ENCODE measurements around the gene FER. TPM values are rescaled to one million over a fixed set of nuclear protein-coding genes. Genes with fewer than 3 reads are reported as not detected.

The FER gene
- total and polyA plus RNA-seq, 8 donors: 1.7 to 218 (median 24.0) TPM

DNA sequence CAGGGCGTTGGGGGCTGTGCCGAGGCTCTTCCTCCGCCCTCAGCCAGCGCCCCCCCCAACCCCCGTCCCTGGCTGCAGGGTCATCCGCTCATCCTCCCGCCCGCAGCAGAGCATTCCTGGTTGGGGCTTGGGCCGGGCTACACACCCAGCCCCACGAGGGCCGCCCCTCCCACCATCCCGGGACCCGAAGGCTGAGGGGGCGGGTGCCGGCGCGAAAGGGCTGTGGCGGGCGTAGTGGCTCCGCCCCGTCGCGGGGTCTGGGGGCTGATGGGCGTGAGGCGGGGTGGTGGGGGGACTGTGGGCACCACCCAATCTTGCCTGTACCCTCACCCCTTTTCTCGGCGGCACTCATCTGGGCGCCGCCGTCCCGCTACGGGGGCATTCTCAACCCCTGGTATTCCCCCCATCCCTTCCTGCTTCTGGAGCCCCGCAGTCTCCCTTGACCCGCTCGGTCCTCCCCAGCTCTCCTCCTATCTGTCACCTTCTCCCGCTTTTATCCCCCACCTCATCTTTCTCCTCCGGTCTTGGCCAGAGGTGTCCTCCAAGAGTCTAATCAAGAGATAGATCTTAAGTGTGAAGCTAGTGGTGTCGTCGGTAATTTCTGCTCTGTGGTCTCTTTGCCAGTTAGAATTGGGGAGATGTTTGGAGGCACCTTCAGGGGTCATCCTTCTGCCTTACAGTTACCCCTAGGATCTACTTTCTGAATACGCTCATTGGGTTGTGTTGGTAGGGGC is 1.6 kb downstream of the FER start:
- no peak for DNase-seq
- TF ChIP-seq POLR2AphosphoS5 (IDR thresholded peaks at IDR 0.05): no peak
- TF ChIP-seq CTCF (IDR thresholded peaks at IDR 0.05): no peak
- no peak for TF ChIP-seq POLR2A (IDR thresholded peaks at IDR 0.05)
- TF ChIP-seq EP300 (IDR thresholded peaks at IDR 0.05): no peak
- no peaks in the 10 kb centered on the region for H3K9me3 ChIP-seq
- intact Hi-C loops (cut with DNase I; ENCODE audit: low total_unique reads): no loop called here
- H3K4me3 ChIP-seq: peak overlapping the region; percentile 65 to 91 (median 82)
- no peaks in the 10 kb centered on the region for H3K36me3 ChIP-seq
- 1 to 3% (median 2%) methylated on average over 15 to 39 of the region's 40 CpGs for WGBS, 5 donors
- peaks cover 0 to 47% (median 26%) of the 10 kb centered on the region in 4 donors for H3K4me1 ChIP-seq
- H3K27ac ChIP-seq: peak overlapping the region; percentile 76 to 99 (median 97)
- no peaks in the 10 kb centered on the region for H3K27me3 ChIP-seq

GRCh38 chr5:108753331-108753730 is 5.6 kb downstream of the FER start:
- Histone ChIP-seq H3K27me3 (no peaks in the 10 kb centered on the region), H3K4me3 (no peak overlapping the region), H3K4me1 (peaks cover 0 to 37% (median 17%) of the 10 kb centered on the region in 4 donors), H3K27ac (peak overlapping the region in 1 of 5 donors; percentile 15), H3K36me3 (no peaks in the 10 kb centered on the region), H3K9me3 (no peaks in the 10 kb centered on the region)
- no peak for TF ChIP-seq CTCF (IDR thresholded peaks at IDR 0.05)
- no peak for TF ChIP-seq POLR2A (IDR thresholded peaks at IDR 0.05)
- TF ChIP-seq EP300 (IDR thresholded peaks at IDR 0.05): no peak
- TF ChIP-seq POLR2AphosphoS5 (IDR thresholded peaks at IDR 0.05): no peak
- intact Hi-C loops (cut with DNase I; ENCODE audit: low total_unique reads): no loop called here
- 69 to 80% (median 71%) methylated on average over 3 of the region's 3 CpGs for WGBS, 5 donors
- no peak for DNase-seq

DNA sequence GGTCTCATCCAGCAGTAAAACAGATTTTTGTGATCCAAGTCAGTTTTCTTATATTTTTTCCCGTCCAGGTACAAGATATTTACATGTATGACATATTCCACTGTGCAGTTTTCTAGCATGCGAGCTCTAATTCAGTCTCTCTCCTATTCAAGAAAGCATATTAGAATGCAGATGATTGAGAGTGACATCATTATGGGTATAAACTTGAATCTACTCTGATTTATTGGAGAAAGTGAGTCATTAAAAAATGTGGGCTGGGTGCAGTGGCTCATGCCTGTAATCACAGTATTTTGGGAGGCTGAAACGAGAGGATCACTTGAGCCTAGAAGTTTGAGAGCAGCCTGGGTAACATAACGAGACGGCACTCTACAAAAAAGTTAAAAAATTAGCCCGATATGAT is 6.2 kb downstream of the FER start:
- no peaks in the 10 kb centered on the region for H3K9me3 ChIP-seq
- no peak overlapping the region for H3K4me3 ChIP-seq
- H3K36me3 ChIP-seq: no peaks in the 10 kb centered on the region
- TF ChIP-seq POLR2A (IDR thresholded peaks at IDR 0.05) (no peak), CTCF (IDR thresholded peaks at IDR 0.05) (no peak), EP300 (IDR thresholded peaks at IDR 0.05) (no peak), POLR2AphosphoS5 (IDR thresholded peaks at IDR 0.05) (no peak)
- intact Hi-C loops (cut with DNase I; ENCODE audit: low total_unique reads): no loop called here
- 80 to 93% (median 87%) methylated on average over 6 of the region's 6 CpGs for WGBS, 5 donors
- no peak overlapping the region for H3K27ac ChIP-seq
- DNase-seq: no peak
- no peaks in the 10 kb centered on the region for H3K27me3 ChIP-seq
- H3K4me1 ChIP-seq: peaks cover 0 to 37% (median 17%) of the 10 kb centered on the region in 4 donors

GRCh38 chr5:108760512-108760911 is 12.8 kb downstream of the FER start:
- Histone ChIP-seq H3K36me3 (no peaks in the 10 kb centered on the region), H3K27me3 (no peaks in the 10 kb centered on the region), H3K9me3 (peaks cover 0 to 5% (median 0%) of the 10 kb centered on the region in 4 donors), H3K27ac (no peak overlapping the region), H3K4me1 (peaks cover 0 to 24% (median 9%) of the 10 kb centered on the region in 4 donors), H3K4me3 (no peak overlapping the region)
- no peak for TF ChIP-seq EP300 (IDR thresholded peaks at IDR 0.05)
- no peak for TF ChIP-seq CTCF (IDR thresholded peaks at IDR 0.05)
- TF ChIP-seq POLR2AphosphoS5 (IDR thresholded peaks at IDR 0.05): no peak
- intact Hi-C loops (cut with DNase I; ENCODE audit: low total_unique reads): no loop called here
- WGBS, 5 donors: 95 to 100% (median 97%) methylated on average over 1 of the region's 1 CpG
- no peak for DNase-seq
